IMR-90 (cell line): Measurements from ENCODE around the gene VASH1.

Experiments
- CHD1 ChIP-seq: IDR thresholded peaks from 2 replicates; pipeline ENCODE4 v1.6.1; 2012; ENCODE audit warnings: low read depth, low read length, improper control_type of control experiment
- CTCF ChIP-seq: conservative IDR thresholded peaks from 2 replicates; pipeline ENCODE4 v1.5.1; 2012; ENCODE audit warnings: mild to moderate bottlenecking, low read depth, low read length, improper control_type of control experiment
- POLR2A ChIP-seq: IDR thresholded peaks from 2 replicates; pipeline ENCODE4 v1.6.1; 2012; ENCODE audit warnings: mild to moderate bottlenecking, low read depth, low read length

- no peak for TF ChIP-seq CHD1
- no peak for TF ChIP-seq POLR2A
- TF ChIP-seq CTCF, result no peak
Observed at GRCh38 chr14:76716285-76716684, 45.0 kb upstream of the VASH1 start.
